ENCODE results near the gene LTF. TPM values are rescaled to one million over a fixed set of nuclear protein-coding genes. Genes with fewer than 3 reads are reported as not detected.

The LTF gene
- total and polyA plus RNA-seq, 10 of the 15 experiments (the other 5 are each of a cell fraction or from before 2014, with no cell fraction given), result 0.03 to 0.31 TPM; not detected in 8

DNA sequence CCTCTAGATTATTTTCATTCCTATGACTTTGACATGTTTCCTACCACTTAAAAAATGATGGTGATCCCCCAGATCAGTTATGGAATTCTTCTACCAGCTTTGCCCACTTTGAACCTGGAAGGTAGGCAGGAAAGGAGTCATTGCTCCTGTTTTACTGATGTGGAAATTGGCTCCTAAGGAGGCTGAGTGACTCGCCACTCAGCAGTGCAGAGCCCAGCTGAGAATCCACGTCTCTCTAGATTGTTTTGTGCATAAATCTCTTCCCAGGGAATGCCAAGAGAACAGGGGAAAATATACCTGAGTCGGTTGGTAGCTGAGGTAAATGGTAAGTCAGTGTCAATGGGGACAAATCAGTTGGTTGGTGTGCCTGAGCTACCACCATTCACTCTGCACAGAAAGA, 4.7 kb downstream of the LTF start (continued):
- TF ChIP-seq, protein P1, sequence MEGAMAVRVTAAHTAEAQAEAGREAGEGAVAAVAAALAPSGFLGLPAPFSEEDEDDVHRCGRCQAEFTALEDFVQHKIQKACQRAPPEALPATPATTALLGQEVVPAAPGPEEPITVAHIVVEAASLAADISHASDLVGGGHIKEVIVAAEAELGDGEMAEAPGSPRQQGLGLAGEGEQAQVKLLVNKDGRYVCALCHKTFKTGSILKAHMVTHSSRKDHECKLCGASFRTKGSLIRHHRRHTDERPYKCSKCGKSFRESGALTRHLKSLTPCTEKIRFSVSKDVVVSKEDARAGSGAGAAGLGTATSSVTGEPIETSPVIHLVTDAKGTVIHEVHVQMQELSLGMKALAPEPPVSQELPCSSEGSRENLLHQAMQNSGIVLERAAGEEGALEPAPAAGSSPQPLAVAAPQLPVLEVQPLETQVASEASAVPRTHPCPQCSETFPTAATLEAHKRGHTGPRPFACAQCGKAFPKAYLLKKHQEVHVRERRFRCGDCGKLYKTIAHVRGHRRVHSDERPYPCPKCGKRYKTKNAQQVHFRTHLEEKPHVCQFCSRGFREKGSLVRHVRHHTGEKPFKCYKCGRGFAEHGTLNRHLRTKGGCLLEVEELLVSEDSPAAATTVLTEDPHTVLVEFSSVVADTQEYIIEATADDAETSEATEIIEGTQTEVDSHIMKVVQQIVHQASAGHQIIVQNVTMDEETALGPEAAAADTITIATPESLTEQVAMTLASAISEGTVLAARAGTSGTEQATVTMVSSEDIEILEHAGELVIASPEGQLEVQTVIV (IDR thresholded peaks at IDR 0.05; ENCODE audit: borderline replicate concordance, partially characterized antibody), result no peak
- TF ChIP-seq ATF7 (IDR thresholded peaks at IDR 0.05; ENCODE audit: low read depth) (no peak), BACH1 (IDR thresholded peaks at IDR 0.05; ENCODE audit: borderline replicate concordance) (no peak), SPI1 (IDR thresholded peaks at IDR 0.05; ENCODE audit: borderline replicate concordance, insufficient read depth, low read depth, low read length) (no peak), POLR2A (IDR thresholded peaks at IDR 0.05; ENCODE audit: low read depth, low read length) (no peak)
- TF ChIP-seq, protein P2, sequence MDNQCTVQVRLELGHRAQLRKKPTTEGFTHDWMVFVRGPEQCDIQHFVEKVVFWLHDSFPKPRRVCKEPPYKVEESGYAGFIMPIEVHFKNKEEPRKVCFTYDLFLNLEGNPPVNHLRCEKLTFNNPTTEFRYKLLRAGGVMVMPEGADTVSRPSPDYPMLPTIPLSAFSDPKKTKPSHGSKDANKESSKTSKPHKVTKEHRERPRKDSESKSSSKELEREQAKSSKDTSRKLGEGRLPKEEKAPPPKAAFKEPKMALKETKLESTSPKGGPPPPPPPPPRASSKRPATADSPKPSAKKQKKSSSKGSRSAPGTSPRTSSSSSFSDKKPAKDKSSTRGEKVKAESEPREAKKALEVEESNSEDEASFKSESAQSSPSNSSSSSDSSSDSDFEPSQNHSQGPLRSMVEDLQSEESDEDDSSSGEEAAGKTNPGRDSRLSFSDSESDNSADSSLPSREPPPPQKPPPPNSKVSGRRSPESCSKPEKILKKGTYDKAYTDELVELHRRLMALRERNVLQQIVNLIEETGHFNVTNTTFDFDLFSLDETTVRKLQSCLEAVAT (IDR thresholded peaks at IDR 0.05), result no peak

DNA sequence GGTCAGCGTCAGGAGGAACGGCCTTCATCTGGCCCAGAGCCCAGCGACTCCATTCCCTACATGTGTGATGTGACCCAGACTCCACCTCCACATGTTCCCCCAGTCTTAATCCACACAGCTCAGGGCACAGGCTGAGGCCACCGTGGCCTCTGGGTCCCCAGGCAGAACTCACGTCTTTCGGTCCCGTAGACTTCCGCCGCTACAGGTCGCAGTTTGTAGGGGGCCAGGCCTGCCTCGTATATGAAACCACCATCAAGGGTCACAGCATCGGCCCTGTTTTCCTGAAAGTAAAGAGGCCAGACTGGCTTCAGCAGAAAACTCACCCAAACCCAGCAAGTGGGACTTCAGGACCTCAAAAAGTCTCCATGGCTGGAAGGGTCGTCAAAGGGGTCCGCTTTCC, 8.6 kb downstream of the LTF start:
- CTCF ChIA-PET, result no interaction called here
- in situ Hi-C loops (cut with MboI), result no loop called here
- TF ChIP-seq ZNF274 (IDR thresholded peaks at IDR 0.05; ENCODE audit: insufficient read depth, insufficient read length) (no peak), ETV6 (conservative IDR thresholded peaks at IDR 0.05 in 1 of 2, IDR thresholded peaks at IDR 0.05 in 1 of 2; ENCODE audit: borderline replicate concordance in 1 of 2, low read depth in 1 of 2) (no peak), POLR2AphosphoS5 (IDR thresholded peaks at IDR 0.05; ENCODE audit: low read length) (no peak), MYC (IDR thresholded peaks at IDR 0.05; ENCODE audit: insufficient read depth, insufficient read length, insufficient replicate concordance, low read length, severe bottlenecking) (no peak), BMI1 (IDR thresholded peaks at IDR 0.05; ENCODE audit: borderline replicate concordance) (no peak), HDAC6 (IDR thresholded peaks at IDR 0.05; ENCODE audit: unreplicated experiment) (no peak)
- ATAC-seq (no peak), DNase-seq (ENCODE audit: low read depth, low spot score) (no peak), FAIRE-seq (no peak)
- Histone ChIP-seq H3K9me3 (replicated peaks; ENCODE audit: control insufficient read depth, insufficient read depth, low read length) (no peaks in the 10 kb centered on the region; the same call in 2 of the 3 replicates), H3K79me2 (ENCODE audit: control insufficient read depth, insufficient read depth, low read length) (no peaks in the 10 kb centered on the region), H3K9ac (ENCODE audit: control insufficient read depth, insufficient read depth, low read length) (no peak overlapping the region), H2AFZ (ENCODE audit: control insufficient read depth, low read depth, low read length) (no peak overlapping the region), H3K36me3 (ENCODE audit: control insufficient read depth in 2 of 2, insufficient read depth in 2 of 2, low read length in 1 of 2) (no peaks in the 10 kb centered on the region), H4K20me1 (ENCODE audit: control insufficient read depth, insufficient read depth) (no peaks in the 10 kb centered on the region), H3K4me1 (ENCODE audit: control insufficient read depth, insufficient read depth, low read length) (no peaks in the 10 kb centered on the region), H3K4me2 (ENCODE audit: control insufficient read depth, insufficient read depth) (no peak overlapping the region), H3K27me3 (replicated peaks in 1 of 2; ENCODE audit: control insufficient read depth in 2 of 2, insufficient read depth in 2 of 2, low read length in 1 of 2) (peaks cover 1 to 2% of the 10 kb centered on the region in 2 experiments; a peak in 1 of 4 replicates), H3K27ac (ENCODE audit: control insufficient read depth, insufficient read depth) (no peak overlapping the region), H3K4me3 (no peak overlapping the region)
- SMC1A ChIA-PET (ENCODE audit: uncharacterized antibody, unreplicated experiment), result no interaction called here
- BruUV-seq (replicated peaks), result no TSS peak
- 55% methylated on average over 14 of the region's 14 CpGs for WGBS (ENCODE audit: insufficient coverage, insufficient replicate concordance, low lambda C conversion rate, missing lambda C conversion rate)
- intact Hi-C loops (cut with micrococcal nuclease; ENCODE audit: unreplicated experiment), result no loop called here
- RAD21 ChIA-PET (ENCODE audit: unreplicated experiment), result no interaction called here
- POLR2A ChIA-PET, result no interaction called here

Data from GM12878 (cell line).